Breast epithelium (tissue), 4 donors: ENCODE data around the gene IL24. TPM values are rescaled to one million over a fixed set of nuclear protein-coding genes. Genes with fewer than 3 reads are reported as not detected.

Experiments
- DNase-seq, 2 donors: peaks; one replicate each; pipeline ENCODE4 v3.0.0-alpha.2; 2019; ENCODE audit warnings: low spot score in 2 of 2
- H3K27ac ChIP-seq, 2 donors: fragments of 200-600 bp; sonication (generic) in 1 of 2; one replicate each; pipeline ENCODE4 v1.5.1; 2016 to 2019; ENCODE audit warnings: mild to moderate bottlenecking in 1 of 2
- H3K27me3 ChIP-seq, 2 donors: fragments of 200-600 bp; sonication (generic) in 1 of 2; one replicate each; pipeline versions ENCODE4 v1.5.1 to v1.6.0; 2017 to 2019; ENCODE audit warnings: control low read depth in 1 of 2, mild to moderate bottlenecking in 1 of 2
- H3K36me3 ChIP-seq: fragments of 200-600 bp; one replicate; pipeline ENCODE4 v1.5.1; 2019
- H3K4me1 ChIP-seq, 2 donors: fragments of 200-600 bp; sonication (generic); one replicate each; pipeline ENCODE4 v1.5.1; 2016 to 2019; ENCODE audit warnings: control low read depth in 1 of 2
- H3K4me3 ChIP-seq, 3 donors: fragments of 200-600 bp; sonication (generic); 1 replicate in 2 of 3; 2 replicates in 1 of 3; pipeline ENCODE4 v1.5.1; 2016 to 2019; ENCODE audit warnings: mild to moderate bottlenecking in 3 of 3, moderate library complexity in 2 of 3
- H3K9me3 ChIP-seq, 2 donors: fragments of 200-600 bp; sonication (generic) in 1 of 2; one replicate each; pipeline ENCODE4 v1.5.1; 2016 to 2019; ENCODE audit warnings: control low read depth in 1 of 2
- POLR2A ChIP-seq: fragments of 450-650 bp; IDR thresholded peaks from one replicate; pipeline ENCODE4 v1.6.1; 2016; ENCODE audit warnings: antibody characterized with exemption, mild to moderate bottlenecking, moderate library complexity
- POLR2AphosphoS5 ChIP-seq, 3 donors: sonication (generic); formaldehyde crosslinking; IDR thresholded peaks; one replicate each; pipeline ENCODE4 v1.6.1; 2017; ENCODE audit warnings: antibody characterized with exemption in 3 of 3
- intact Hi-C: fragments of 100-400 bp; cut with DNase I; formaldehyde crosslinking; loops from one replicate; pipeline ENCODE4 v1.15.1; 2023; ENCODE audit warnings: low total_unique reads
- total RNA-seq, 3 donors: library from RNA; depleted of rRNA; stranded (reverse); fragments of >200 nt; gene quantifications; one replicate each; pipeline ENCODE4 v1.1.0, GENCODE V29; 2016
- TF ChIP-seq, protein P1 (sequence below), 3 donors: fragments of 450-650 bp; IDR thresholded peaks; one replicate each; pipeline ENCODE4 v1.5.1; 2016 to 2017; ENCODE audit warnings: antibody characterized with exemption in 3 of 3, mild to moderate bottlenecking in 3 of 3, moderate library complexity in 3 of 3

The IL24 gene
- total RNA-seq, 3 donors from 2014 or later = 0.59 TPM; not detected in 2

DNA sequence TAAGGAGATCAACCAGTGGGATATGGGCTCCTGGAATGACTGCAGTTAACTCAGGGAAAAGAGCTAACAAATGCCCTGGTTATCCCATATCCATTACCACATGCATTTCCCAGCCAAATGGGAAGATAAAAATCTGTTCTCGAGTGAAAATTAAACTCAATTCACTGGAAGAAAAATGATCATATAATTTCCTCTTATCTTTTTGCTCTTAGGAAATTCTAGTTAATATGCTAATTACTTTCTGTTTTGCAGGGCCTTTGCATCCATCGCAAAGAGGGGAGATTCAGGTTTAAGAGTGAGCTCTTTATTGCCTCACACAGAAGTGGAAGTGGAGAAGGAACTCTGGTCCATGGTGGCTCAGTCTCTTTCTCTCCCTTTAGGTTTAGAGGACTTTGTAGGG lies 3.9 kb upstream of the IL24 start:
- Histone ChIP-seq H3K9me3 (no peaks in the 10 kb centered on the region), H3K27me3 (no peaks in the 10 kb centered on the region), H3K27ac (no peak overlapping the region), H3K36me3 (no peaks in the 10 kb centered on the region), H3K4me1 (no peaks in the 10 kb centered on the region), H3K4me3 (no peak overlapping the region)
- intact Hi-C loops = no loop called here
- no peak for DNase-seq
- TF ChIP-seq POLR2A (no peak), POLR2AphosphoS5 (IDR thresholded peaks at IDR 0.05) (no peak)
- TF ChIP-seq, protein P1, sequence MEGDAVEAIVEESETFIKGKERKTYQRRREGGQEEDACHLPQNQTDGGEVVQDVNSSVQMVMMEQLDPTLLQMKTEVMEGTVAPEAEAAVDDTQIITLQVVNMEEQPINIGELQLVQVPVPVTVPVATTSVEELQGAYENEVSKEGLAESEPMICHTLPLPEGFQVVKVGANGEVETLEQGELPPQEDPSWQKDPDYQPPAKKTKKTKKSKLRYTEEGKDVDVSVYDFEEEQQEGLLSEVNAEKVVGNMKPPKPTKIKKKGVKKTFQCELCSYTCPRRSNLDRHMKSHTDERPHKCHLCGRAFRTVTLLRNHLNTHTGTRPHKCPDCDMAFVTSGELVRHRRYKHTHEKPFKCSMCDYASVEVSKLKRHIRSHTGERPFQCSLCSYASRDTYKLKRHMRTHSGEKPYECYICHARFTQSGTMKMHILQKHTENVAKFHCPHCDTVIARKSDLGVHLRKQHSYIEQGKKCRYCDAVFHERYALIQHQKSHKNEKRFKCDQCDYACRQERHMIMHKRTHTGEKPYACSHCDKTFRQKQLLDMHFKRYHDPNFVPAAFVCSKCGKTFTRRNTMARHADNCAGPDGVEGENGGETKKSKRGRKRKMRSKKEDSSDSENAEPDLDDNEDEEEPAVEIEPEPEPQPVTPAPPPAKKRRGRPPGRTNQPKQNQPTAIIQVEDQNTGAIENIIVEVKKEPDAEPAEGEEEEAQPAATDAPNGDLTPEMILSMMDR (IDR thresholded peaks at IDR 0.05) = no peak

DNA sequence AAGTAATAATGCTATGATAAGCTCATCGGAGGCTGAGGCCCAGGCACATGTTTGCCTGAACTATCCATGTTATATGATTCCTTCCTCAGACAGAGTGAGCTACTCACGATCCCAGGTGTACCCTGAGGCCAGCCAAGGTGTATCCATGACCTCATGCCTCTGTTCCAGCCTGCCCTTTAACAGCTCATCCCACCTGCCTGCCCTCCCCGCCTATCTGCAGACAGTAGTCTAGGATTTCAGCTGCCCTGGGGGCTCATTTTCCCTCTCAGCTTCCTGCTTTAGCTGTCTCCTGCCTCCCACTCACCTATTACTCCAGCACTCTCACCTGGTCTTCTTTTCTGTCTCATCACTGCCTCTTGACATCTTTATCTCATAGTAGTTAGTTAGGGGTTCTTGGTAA lies 1.9 kb upstream of the IL24 start:
- intact Hi-C loops = no loop called here
- H3K4me3 ChIP-seq = no peak overlapping the region
- DNase-seq = peak in 1 of 2 donors; percentile 58
- H3K4me1 ChIP-seq = no peaks in the 10 kb centered on the region
- no peaks in the 10 kb centered on the region for H3K9me3 ChIP-seq
- no peaks in the 10 kb centered on the region for H3K27me3 ChIP-seq
- H3K36me3 ChIP-seq = no peaks in the 10 kb centered on the region
- TF ChIP-seq, protein P1 (IDR thresholded peaks at IDR 0.05) = no peak
- TF ChIP-seq POLR2AphosphoS5 (IDR thresholded peaks at IDR 0.05) (no peak), POLR2A (no peak)
- H3K27ac ChIP-seq = peak overlapping the region; percentile 56 to 81

DNA sequence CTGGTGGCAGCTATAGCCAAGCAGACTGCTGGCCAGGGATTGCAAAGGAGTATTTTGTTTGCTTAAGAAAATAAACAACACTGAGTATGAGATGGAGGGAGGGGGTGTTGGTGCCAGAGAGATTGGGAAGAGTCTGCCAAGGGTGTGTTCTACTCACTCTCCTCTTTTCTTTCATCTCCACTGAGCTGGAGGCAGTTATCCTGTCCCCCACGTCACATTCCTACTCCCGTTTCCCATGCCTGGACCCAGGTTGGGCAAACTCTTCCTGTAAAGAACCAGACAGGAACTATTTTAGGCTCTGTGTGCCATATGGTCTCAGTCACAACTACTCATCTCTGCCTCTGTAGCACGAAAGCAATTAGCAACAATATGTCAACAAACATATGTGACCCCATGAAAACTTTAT lies 1.4 kb upstream of the IL24 start:
- no peaks in the 10 kb centered on the region for H3K9me3 ChIP-seq
- H3K27ac ChIP-seq = peak overlapping the region; percentile 56 to 81
- no peaks in the 10 kb centered on the region for H3K27me3 ChIP-seq
- DNase-seq = no peak
- no peaks in the 10 kb centered on the region for H3K4me1 ChIP-seq
- no peak for TF ChIP-seq POLR2AphosphoS5 (IDR thresholded peaks at IDR 0.05)
- no peak for TF ChIP-seq POLR2A
- TF ChIP-seq, protein P1 (IDR thresholded peaks at IDR 0.05) = no peak
- H3K4me3 ChIP-seq = no peak overlapping the region
- intact Hi-C loops = no loop called here
- no peaks in the 10 kb centered on the region for H3K36me3 ChIP-seq

DNA sequence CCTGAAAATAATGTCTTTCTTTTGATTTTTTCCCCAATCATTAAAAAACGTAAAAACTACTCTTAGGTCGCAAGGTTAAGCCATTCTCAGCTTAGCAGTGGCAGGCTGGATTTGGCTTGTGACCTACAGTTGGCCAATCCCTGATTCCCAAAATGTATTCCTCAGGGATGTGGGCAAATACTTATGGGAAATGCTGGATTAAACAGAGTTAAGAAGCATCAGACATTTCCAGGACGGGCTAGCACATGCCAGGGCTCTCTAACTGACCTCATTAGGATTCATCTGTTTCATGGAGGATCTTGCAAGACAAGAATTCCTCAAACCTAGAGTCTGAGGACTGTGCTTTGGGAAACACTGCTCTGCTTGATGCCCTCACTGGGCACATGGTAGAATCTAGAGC lies 982 bp upstream of the IL24 start:
- no peak overlapping the region for H3K4me3 ChIP-seq
- DNase-seq = no peak
- H3K27me3 ChIP-seq = no peaks in the 10 kb centered on the region
- intact Hi-C loops = no loop called here
- H3K4me1 ChIP-seq = no peaks in the 10 kb centered on the region
- TF ChIP-seq POLR2AphosphoS5 (IDR thresholded peaks at IDR 0.05) (no peak), POLR2A (no peak)
- TF ChIP-seq, protein P1 (IDR thresholded peaks at IDR 0.05) = no peak
- H3K9me3 ChIP-seq = no peaks in the 10 kb centered on the region
- no peaks in the 10 kb centered on the region for H3K36me3 ChIP-seq
- H3K27ac ChIP-seq = peak overlapping the region in 1 of 2 donors; percentile 53

DNA sequence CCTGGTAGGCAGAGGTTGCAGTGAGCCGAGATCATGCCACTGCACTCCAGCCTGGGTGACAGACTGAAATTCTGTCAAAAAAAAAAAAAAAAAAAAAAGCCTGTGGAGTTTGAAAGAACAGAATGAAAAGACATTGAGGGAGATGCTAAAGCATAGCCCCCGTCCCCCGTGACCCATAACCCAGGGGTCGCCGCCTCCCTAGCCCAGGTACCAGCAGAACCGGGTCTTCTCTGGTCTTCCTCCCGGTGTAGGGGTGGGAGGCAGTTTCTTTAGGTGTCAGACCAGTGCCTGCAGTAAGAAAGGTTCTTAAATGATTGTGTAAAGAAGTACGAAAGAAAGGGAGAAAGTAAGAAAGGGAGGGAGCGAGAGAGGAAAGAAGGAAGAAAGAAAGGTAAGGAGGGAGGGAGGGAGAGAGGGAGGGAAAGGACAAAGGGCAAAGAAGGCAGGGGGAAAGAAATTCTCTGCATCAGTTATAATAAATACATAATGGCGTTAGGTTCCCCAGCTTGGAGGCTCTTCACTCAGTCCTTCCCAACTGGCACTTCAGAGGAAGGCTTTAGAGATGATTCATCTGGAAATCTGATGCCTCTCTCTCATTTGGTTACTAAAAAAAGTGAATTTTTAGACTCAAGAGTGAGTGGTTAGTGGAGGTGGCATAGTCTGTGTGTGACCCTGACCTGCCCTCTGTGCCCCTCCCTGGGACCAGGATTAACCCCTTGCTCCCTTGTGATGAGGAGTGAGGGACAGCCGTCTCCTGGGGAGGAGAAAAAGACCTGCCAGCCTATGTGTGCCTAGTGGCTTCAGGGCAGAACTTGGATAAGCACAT lies 1.1 kb downstream of the IL24 start:
- Histone ChIP-seq H3K4me1 (peaks cover 0 to 3% of the 10 kb centered on the region in 2 donors), H3K27me3 (no peaks in the 10 kb centered on the region), H3K4me3 (no peak overlapping the region), H3K27ac (no peak overlapping the region), H3K9me3 (no peaks in the 10 kb centered on the region), H3K36me3 (no peaks in the 10 kb centered on the region)
- intact Hi-C loops = no loop called here
- DNase-seq = no peak
- TF ChIP-seq POLR2A = no peak
- no peak for TF ChIP-seq POLR2AphosphoS5 (IDR thresholded peaks at IDR 0.05)
- TF ChIP-seq, protein P1 (IDR thresholded peaks at IDR 0.05) = no peak
